ENCODE results near the gene SLCO3A1. TPM values are rescaled to one million over a fixed set of nuclear protein-coding genes. Genes with fewer than 3 reads are reported as not detected.

SLCO3A1 gene
- total RNA-seq, 2 donors from 2014 or later = 7.2 to 11.4 TPM

DNA sequence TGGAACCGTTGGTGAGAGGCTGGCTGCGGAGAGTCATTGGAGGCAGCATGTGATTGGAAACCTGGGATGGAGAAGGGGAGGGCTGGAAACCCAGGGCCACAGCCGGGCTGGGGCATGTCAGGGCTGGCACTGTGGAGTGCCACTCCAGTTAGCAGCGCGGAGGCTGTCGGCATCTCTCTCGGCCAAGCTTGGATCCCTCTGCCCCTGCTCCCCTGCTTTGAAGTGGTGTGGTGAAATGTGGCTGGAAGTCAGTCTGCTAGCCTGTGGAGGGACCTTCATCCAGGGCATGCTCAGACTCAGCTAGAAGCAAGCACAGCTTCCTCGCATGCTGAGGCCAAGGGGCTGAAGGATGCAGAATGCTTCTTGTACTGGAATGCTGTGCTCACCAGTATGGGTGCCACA, 13.5 kb downstream of the SLCO3A1 start:
- no peaks in the 10 kb centered on the region for H3K27me3 ChIP-seq (ENCODE audit: control insufficient read depth, insufficient read depth, low read length, poor library complexity, severe bottlenecking)
- 86 to 94% methylated on average over 3 to 8 of the region's 8 CpGs for WGBS, 2 experiments (ENCODE audit: insufficient coverage in 1 of 2, insufficient read length in 1 of 2)
- Mint-ChIP-seq H3K27ac (no peak overlapping the region), H3K4me1 (peaks cover 26% of the 10 kb centered on the region), H3K27me3 (ENCODE audit: insufficient read depth) (no peaks in the 10 kb centered on the region), H3K4me3 (no peak overlapping the region), H3K36me3 (ENCODE audit: low read depth) (no peaks in the 10 kb centered on the region), H3K9me3 (peaks cover 8% of the 10 kb centered on the region)
- no peak overlapping the region for H3K27ac ChIP-seq (ENCODE audit: low read depth, low read length)
- peaks cover 9% of the 10 kb centered on the region for H3K9me3 ChIP-seq (ENCODE audit: control insufficient read depth, low read length)
- no peak overlapping the region for H3K4me3 ChIP-seq (ENCODE audit: low read length)
- H3K36me3 ChIP-seq (ENCODE audit: control insufficient read depth, insufficient read depth, low read length) = no peaks in the 10 kb centered on the region
- DNase-seq = no peak
- no peaks in the 10 kb centered on the region for H3K4me1 ChIP-seq (ENCODE audit: control insufficient read depth, insufficient read depth, low read length)
- no peak overlapping the region for H3K9ac ChIP-seq (ENCODE audit: extremely low read depth, low read length, poor library complexity, severe bottlenecking)
- TF ChIP-seq, protein P1, sequence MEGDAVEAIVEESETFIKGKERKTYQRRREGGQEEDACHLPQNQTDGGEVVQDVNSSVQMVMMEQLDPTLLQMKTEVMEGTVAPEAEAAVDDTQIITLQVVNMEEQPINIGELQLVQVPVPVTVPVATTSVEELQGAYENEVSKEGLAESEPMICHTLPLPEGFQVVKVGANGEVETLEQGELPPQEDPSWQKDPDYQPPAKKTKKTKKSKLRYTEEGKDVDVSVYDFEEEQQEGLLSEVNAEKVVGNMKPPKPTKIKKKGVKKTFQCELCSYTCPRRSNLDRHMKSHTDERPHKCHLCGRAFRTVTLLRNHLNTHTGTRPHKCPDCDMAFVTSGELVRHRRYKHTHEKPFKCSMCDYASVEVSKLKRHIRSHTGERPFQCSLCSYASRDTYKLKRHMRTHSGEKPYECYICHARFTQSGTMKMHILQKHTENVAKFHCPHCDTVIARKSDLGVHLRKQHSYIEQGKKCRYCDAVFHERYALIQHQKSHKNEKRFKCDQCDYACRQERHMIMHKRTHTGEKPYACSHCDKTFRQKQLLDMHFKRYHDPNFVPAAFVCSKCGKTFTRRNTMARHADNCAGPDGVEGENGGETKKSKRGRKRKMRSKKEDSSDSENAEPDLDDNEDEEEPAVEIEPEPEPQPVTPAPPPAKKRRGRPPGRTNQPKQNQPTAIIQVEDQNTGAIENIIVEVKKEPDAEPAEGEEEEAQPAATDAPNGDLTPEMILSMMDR (conservative IDR thresholded peaks at IDR 0.05) = no peak

DNA sequence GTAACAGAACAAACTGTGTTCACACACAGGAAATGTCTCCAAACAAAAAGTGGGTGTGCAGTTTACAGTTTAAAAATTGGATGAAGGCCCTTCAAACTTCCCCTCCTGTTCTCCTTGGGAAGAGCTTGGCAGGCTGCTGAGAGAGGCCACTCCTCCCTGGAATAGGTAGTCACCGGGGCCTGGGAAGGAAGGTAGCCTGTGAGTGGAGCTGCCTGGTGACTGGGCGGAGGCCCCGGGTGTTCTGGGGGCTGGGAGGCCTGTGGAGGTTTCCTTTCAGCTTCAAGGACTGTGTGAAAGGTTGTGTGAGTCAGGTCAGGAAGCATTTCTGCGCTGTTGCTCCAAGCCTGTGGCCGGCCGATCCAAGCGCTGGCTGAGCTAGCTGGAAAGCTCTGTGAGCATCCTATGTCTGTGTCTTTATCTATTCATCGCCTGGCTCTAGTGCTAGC, 14.1 kb downstream of the SLCO3A1 start:
- DNase-seq = peak; percentile 84

DNA sequence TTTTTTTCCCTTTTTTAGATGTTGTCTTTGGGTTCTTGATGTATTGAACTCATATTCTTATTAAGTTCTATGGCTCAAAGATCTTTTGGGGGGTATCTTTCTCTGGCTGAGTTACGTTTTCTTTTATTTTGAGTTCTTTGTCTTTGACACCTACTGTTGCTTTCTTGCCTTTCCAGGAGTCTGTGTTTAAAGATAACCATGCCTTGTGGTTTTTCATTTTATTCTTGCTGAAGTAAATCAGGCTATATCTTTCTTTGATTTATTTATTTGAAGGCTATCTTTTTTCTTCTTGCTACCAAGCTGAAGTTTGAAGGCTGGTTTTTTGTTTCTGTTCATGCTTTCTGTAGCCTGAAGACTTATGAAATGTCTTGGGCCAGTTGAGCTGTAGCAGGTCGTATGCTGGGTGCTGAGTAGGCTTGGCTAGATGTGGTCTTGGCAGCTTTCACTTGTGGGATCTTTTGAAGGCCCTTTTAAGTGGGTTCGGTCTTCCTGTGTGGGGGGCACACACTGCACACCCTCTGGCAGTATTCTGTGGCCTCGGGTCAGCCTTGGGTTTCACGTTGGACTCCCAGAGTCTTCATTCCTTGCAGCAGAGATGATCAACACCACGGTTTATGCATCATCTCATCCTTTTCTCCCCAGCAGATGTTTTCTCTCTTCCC, 17.5 kb downstream of the SLCO3A1 start:
- Histone ChIP-seq H3K9me3 (ENCODE audit: control insufficient read depth, low read length) (peaks cover 9% of the 10 kb centered on the region), H3K27ac (ENCODE audit: low read depth, low read length) (no peak overlapping the region), H3K36me3 (ENCODE audit: control insufficient read depth, insufficient read depth, low read length) (no peaks in the 10 kb centered on the region), H3K9ac (ENCODE audit: extremely low read depth, low read length, poor library complexity, severe bottlenecking) (no peak overlapping the region), H3K27me3 (ENCODE audit: control insufficient read depth, insufficient read depth, low read length, poor library complexity, severe bottlenecking) (no peaks in the 10 kb centered on the region), H3K4me3 (ENCODE audit: low read length) (no peak overlapping the region), H3K4me1 (ENCODE audit: control insufficient read depth, insufficient read depth, low read length) (no peaks in the 10 kb centered on the region)
- Mint-ChIP-seq H3K27me3 (ENCODE audit: insufficient read depth) (no peaks in the 10 kb centered on the region), H3K27ac (no peak overlapping the region), H3K9me3 (peaks cover 8% of the 10 kb centered on the region), H3K4me1 (peaks cover 8% of the 10 kb centered on the region), H3K36me3 (ENCODE audit: low read depth) (no peaks in the 10 kb centered on the region), H3K4me3 (no peak overlapping the region)
- no peak for DNase-seq
- TF ChIP-seq, protein P1 (conservative IDR thresholded peaks at IDR 0.05) = no peak
- 83 to 90% methylated on average over 1 to 6 of the region's 6 CpGs for WGBS, 2 experiments (ENCODE audit: insufficient coverage in 1 of 2, insufficient read length in 1 of 2)

More for the DNA sequence above, 14.1 kb downstream of the SLCO3A1 start:
- H3K27me3 ChIP-seq (ENCODE audit: control insufficient read depth, insufficient read depth, low read length, poor library complexity, severe bottlenecking) = no peaks in the 10 kb centered on the region
- TF ChIP-seq, protein P1 (conservative IDR thresholded peaks at IDR 0.05) = no peak
- H3K36me3 ChIP-seq (ENCODE audit: control insufficient read depth, insufficient read depth, low read length) = no peaks in the 10 kb centered on the region
- Mint-ChIP-seq H3K4me3 (no peak overlapping the region), H3K27me3 (ENCODE audit: insufficient read depth) (no peaks in the 10 kb centered on the region), H3K9me3 (peaks cover 8% of the 10 kb centered on the region), H3K36me3 (ENCODE audit: low read depth) (no peaks in the 10 kb centered on the region), H3K4me1 (peaks cover 23% of the 10 kb centered on the region), H3K27ac (no peak overlapping the region)
- H3K27ac ChIP-seq (ENCODE audit: low read depth, low read length) = no peak overlapping the region
- 78 to 83% methylated on average over 2 to 8 of the region's 8 CpGs for WGBS, 2 experiments (ENCODE audit: insufficient coverage in 1 of 2, insufficient read length in 1 of 2)
- no peak overlapping the region for H3K9ac ChIP-seq (ENCODE audit: extremely low read depth, low read length, poor library complexity, severe bottlenecking)
- peaks cover 9% of the 10 kb centered on the region for H3K9me3 ChIP-seq (ENCODE audit: control insufficient read depth, low read length)
- no peaks in the 10 kb centered on the region for H3K4me1 ChIP-seq (ENCODE audit: control insufficient read depth, insufficient read depth, low read length)
- H3K4me3 ChIP-seq (ENCODE audit: low read length) = no peak overlapping the region

Data from endodermal cell (in vitro differentiated cells).